Measurements from ENCODE around the gene RPIA. TPM values are rescaled to one million over a fixed set of nuclear protein-coding genes. Genes with fewer than 3 reads are reported as not detected.
"Not testable (repeated sequence)": the region's sequence is repeated elsewhere in the genome, so short reads cannot be mapped to it uniquely, and the experiment has no call there.

Gene RPIA
- total and polyA plus RNA-seq, 8 donors, result 16.0 to 35.2 (median 31.9) TPM

DNA sequence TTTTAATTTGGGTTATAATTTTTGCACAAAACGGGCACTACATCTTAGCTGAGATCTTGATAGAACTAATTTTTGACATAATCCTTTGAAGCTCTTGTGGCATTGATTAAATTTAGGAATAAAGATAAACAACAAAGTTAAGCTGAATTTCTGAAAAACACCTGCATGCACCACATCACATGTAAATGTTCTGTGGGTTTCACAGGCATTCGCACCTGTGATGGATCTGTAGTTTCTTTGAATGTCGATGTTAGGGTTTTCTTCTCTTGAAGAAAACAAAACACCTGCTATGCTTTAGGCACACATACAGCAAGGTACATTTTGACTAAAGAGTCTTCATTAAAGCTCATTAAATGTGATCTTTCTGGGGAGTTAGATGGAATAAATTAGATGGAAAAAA, 60.3 kb downstream of the RPIA start:
- no peaks in the 10 kb centered on the region for H3K9me3 ChIP-seq
- no peak overlapping the region for H3K27ac ChIP-seq
- intact Hi-C loops (cut with DNase I), result no loop called here
- peaks cover 0 to 62% of the 10 kb centered on the region in 2 donors for H3K36me3 ChIP-seq
- H3K27me3 ChIP-seq, result no peaks in the 10 kb centered on the region
- no peaks in the 10 kb centered on the region for H3K4me1 ChIP-seq
- no peak for DNase-seq
- no peak for TF ChIP-seq CTCF (IDR thresholded peaks at IDR 0.05)
- no peak for ATAC-seq
- H3K4me3 ChIP-seq, result no peak overlapping the region

- Histone ChIP-seq H3K36me3 (peaks cover 0 to 48% of the 10 kb centered on the region in 2 donors), H3K4me3 (no peak overlapping the region), H3K27ac (no peak overlapping the region), H3K4me1 (no peaks in the 10 kb centered on the region), H3K27me3 (no peaks in the 10 kb centered on the region), H3K9me3 (peaks cover 0 to 17% of the 10 kb centered on the region in 2 donors)
- intact Hi-C loops (cut with DNase I), result no loop called here
- DNase-seq, result no peak
- no peak for TF ChIP-seq CTCF (IDR thresholded peaks at IDR 0.05)
- no peak for ATAC-seq
Observed at GRCh38 chr2:88753833-88754584, 62.5 kb downstream of the RPIA start.

- Histone ChIP-seq H3K4me3 (no peak overlapping the region), H3K27me3 (no peaks in the 10 kb centered on the region), H3K4me1 (no peaks in the 10 kb centered on the region), H3K9me3 (peaks cover 0 to 25% of the 10 kb centered on the region in 2 donors), H3K27ac (no peak overlapping the region), H3K36me3 (peaks cover 0 to 44% of the 10 kb centered on the region in 2 donors)
- DNase-seq (no peak), ATAC-seq (no peak)
- no peak for TF ChIP-seq CTCF (IDR thresholded peaks at IDR 0.05)
- intact Hi-C loops (cut with DNase I), result no loop called here
Observed at GRCh38 chr2:88754585-88755320, 63.3 kb downstream of the RPIA start.

GRCh38 chr2:88755836-88756235, 64.4 kb downstream of the RPIA start:
- Histone ChIP-seq H3K27me3 (no peaks in the 10 kb centered on the region), H3K27ac (no peak overlapping the region), H3K4me1 (no peaks in the 10 kb centered on the region), H3K36me3 (peaks cover 0 to 33% of the 10 kb centered on the region in 2 donors), H3K9me3 (peaks cover 0 to 27% of the 10 kb centered on the region in 2 donors), H3K4me3 (no peak overlapping the region)
- TF ChIP-seq CTCF (IDR thresholded peaks at IDR 0.05), result no peak
- ATAC-seq (no peak), DNase-seq (no peak)
- intact Hi-C loops (cut with DNase I), result no loop called here

- Histone ChIP-seq H3K4me3 (no peak overlapping the region), H3K27ac (no peak overlapping the region), H3K4me1 (no peaks in the 10 kb centered on the region), H3K9me3 (peaks cover 0 to 27% of the 10 kb centered on the region in 2 donors), H3K27me3 (no peaks in the 10 kb centered on the region), H3K36me3 (peaks cover 0 to 21% of the 10 kb centered on the region in 2 donors)
- ATAC-seq (no peak), DNase-seq (no peak)
- intact Hi-C loops (cut with DNase I), result no loop called here
- no peak for TF ChIP-seq CTCF (IDR thresholded peaks at IDR 0.05)
Observed at GRCh38 chr2:88757025-88757424, 65.6 kb downstream of the RPIA start.

- H3K9me3 ChIP-seq, result peaks cover 0 to 27% of the 10 kb centered on the region in 2 donors
- H3K36me3 ChIP-seq; H3K4me3 ChIP-seq; intact Hi-C loops (cut with DNase I); H3K27ac ChIP-seq; ATAC-seq; DNase-seq; H3K27me3 ChIP-seq; H3K4me1 ChIP-seq: not testable (repeated sequence)
Observed at GRCh38 chr2:88758702-88759101, 67.2 kb downstream of the RPIA start.

Data from left lung (tissue), 10 donors.